Measurements from ENCODE around the gene MYEOV. TPM values are rescaled to one million over a fixed set of nuclear protein-coding genes. Genes with fewer than 3 reads are reported as not detected.

Gene MYEOV
- total RNA-seq, 1 experiment from 2014 or later, result 0.22 TPM

GRCh38 chr11:69268911-69269310, 25.0 kb upstream of the MYEOV start:
- no peak for DNase-seq
- no peak overlapping the region for H3K56ac ChIP-seq (ENCODE audit: insufficient read length, low read depth, low read length)
- no peak overlapping the region for H2AK5ac ChIP-seq (ENCODE audit: insufficient read length, low read length)
- TF ChIP-seq CTCF (conservative IDR thresholded peaks at IDR 0.05), result no peak
- no peaks in the 10 kb centered on the region for H3K79me1 ChIP-seq (ENCODE audit: insufficient read depth, low read depth, low read length, poor library complexity, severe bottlenecking)
- H4K5ac ChIP-seq (ENCODE audit: insufficient read length, low read depth, low read length), result no peak overlapping the region
- no peaks in the 10 kb centered on the region for H3K4me1 ChIP-seq (ENCODE audit: insufficient read depth, low read length)
- no peak overlapping the region for H3K4ac ChIP-seq (ENCODE audit: low read depth, low read length)
- Mint-ChIP-seq H3K27me3 (ENCODE audit: low read depth) (peaks cover 6% of the 10 kb centered on the region), H3K27ac (no peak overlapping the region), H3K9me3 (peaks cover 2 to 3% of the 10 kb centered on the region in 2 experiments; a peak in 3 of 5 replicates), H3K4me1 (no peaks in the 10 kb centered on the region), H3K4me3 (no peak overlapping the region), H3K36me3 (ENCODE audit: insufficient read depth in 1 of 3, low read depth in 3 of 3) (peaks cover 0 to 4% (median 0%) of the 10 kb centered on the region in 3 experiments; a peak in 2 of 7 replicates)
- H3K4me2 ChIP-seq (ENCODE audit: insufficient read depth, insufficient read length, low read length), result no peak overlapping the region
- WGBS (ENCODE audit: extremely low coverage, insufficient read length, low lambda C conversion rate), result no CpG with 5 or more reads among the region's 9 CpGs
- H3T11ph ChIP-seq (ENCODE audit: low read length), result no peak overlapping the region
- no peaks in the 10 kb centered on the region for H3K79me2 ChIP-seq (ENCODE audit: insufficient read depth, low read length)
- H3K23ac ChIP-seq (ENCODE audit: insufficient read length, low read depth, low read length), result no peak overlapping the region
- no peak overlapping the region for H2BK120ac ChIP-seq (ENCODE audit: low read depth, low read length, poor library complexity, severe bottlenecking)
- no peak overlapping the region for H2BK12ac ChIP-seq (ENCODE audit: insufficient read length, low read depth, low read length)
- H4K20me1 ChIP-seq (ENCODE audit: control insufficient read depth, insufficient read depth, insufficient read length), result no peaks in the 10 kb centered on the region
- H3K27me3 ChIP-seq (ENCODE audit: insufficient read depth, low read length), result no peaks in the 10 kb centered on the region
- H2AFZ ChIP-seq (ENCODE audit: low read length), result no peak overlapping the region
- H2BK20ac ChIP-seq (ENCODE audit: low read depth, low read length, poor library complexity, severe bottlenecking), result no peak overlapping the region
- H2BK5ac ChIP-seq (ENCODE audit: insufficient read length, low read length), result no peak overlapping the region
- no peaks in the 10 kb centered on the region for H3K23me2 ChIP-seq (ENCODE audit: insufficient read length, low read depth, low read length, poor library complexity, severe bottlenecking)
- no peaks in the 10 kb centered on the region for H3K9me3 ChIP-seq (ENCODE audit: control insufficient read depth, low read depth, low read length)
- no peak overlapping the region for H3K27ac ChIP-seq (ENCODE audit: insufficient read length, low read depth, low read length)
- no peak overlapping the region for H3K9ac ChIP-seq (ENCODE audit: extremely low read depth, insufficient read length, low read length)
- no peak overlapping the region for H4K91ac ChIP-seq (ENCODE audit: insufficient read length, low read depth, low read length)
- H4K8ac ChIP-seq (replicated peaks; ENCODE audit: insufficient read length, low read depth, low read length), result no peak overlapping the region
- H2BK15ac ChIP-seq (ENCODE audit: low read depth, low read length), result no peak overlapping the region
- no peak overlapping the region for H3K14ac ChIP-seq (ENCODE audit: insufficient read depth, low read length)
- no peak overlapping the region for H3K18ac ChIP-seq (ENCODE audit: insufficient read length, low read depth, low read length)

All from H9 (cell line).